Ishikawa (cell line): ENCODE results near the gene GGCX.

Experiments
- EP300 ChIP-seq: IDR thresholded peaks from 2 replicates; pipeline ENCODE4 v1.6.1; 2012; ENCODE audit warnings: borderline replicate concordance
- NFIC ChIP-seq: IDR thresholded peaks from 2 replicates; pipeline ENCODE4 v1.6.1; 2012
- TEAD4 ChIP-seq: IDR thresholded peaks from 2 replicates; pipeline ENCODE4 v1.6.1; 2012
- YY1 ChIP-seq: IDR thresholded peaks from 2 replicates; pipeline ENCODE4 v1.6.1; 2012; ENCODE audit warnings: low read depth
- TF ChIP-seq, protein P1 (sequence below): IDR thresholded peaks from 2 replicates; pipeline ENCODE4 v1.6.1; 2012; ENCODE audit warnings: low read depth, mild to moderate bottlenecking
- TF ChIP-seq, protein P2 (sequence below): IDR thresholded peaks from 2 replicates; pipeline ENCODE4 v1.6.1; 2012

DNA sequence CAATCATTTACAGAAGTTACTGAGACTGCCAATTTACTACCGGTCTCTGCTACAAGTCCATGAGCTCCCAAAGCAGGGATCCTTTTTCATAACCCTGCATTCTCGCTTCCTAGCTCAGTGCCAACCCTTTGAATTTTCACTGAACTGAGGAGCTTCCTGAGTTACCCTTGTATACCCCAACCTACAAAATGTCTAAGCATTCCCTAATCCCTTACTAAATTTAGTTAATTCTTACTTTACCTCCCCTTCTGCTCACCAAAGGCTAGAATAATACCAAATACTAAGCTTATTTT is 12.7 kb downstream of the GGCX start:
- TF ChIP-seq YY1 (no peak), TEAD4 (no peak), EP300 (no peak), NFIC (no peak)
- TF ChIP-seq, protein P1, sequence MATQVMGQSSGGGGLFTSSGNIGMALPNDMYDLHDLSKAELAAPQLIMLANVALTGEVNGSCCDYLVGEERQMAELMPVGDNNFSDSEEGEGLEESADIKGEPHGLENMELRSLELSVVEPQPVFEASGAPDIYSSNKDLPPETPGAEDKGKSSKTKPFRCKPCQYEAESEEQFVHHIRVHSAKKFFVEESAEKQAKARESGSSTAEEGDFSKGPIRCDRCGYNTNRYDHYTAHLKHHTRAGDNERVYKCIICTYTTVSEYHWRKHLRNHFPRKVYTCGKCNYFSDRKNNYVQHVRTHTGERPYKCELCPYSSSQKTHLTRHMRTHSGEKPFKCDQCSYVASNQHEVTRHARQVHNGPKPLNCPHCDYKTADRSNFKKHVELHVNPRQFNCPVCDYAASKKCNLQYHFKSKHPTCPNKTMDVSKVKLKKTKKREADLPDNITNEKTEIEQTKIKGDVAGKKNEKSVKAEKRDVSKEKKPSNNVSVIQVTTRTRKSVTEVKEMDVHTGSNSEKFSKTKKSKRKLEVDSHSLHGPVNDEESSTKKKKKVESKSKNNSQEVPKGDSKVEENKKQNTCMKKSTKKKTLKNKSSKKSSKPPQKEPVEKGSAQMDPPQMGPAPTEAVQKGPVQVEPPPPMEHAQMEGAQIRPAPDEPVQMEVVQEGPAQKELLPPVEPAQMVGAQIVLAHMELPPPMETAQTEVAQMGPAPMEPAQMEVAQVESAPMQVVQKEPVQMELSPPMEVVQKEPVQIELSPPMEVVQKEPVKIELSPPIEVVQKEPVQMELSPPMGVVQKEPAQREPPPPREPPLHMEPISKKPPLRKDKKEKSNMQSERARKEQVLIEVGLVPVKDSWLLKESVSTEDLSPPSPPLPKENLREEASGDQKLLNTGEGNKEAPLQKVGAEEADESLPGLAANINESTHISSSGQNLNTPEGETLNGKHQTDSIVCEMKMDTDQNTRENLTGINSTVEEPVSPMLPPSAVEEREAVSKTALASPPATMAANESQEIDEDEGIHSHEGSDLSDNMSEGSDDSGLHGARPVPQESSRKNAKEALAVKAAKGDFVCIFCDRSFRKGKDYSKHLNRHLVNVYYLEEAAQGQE, result no peak
- TF ChIP-seq, protein P2, sequence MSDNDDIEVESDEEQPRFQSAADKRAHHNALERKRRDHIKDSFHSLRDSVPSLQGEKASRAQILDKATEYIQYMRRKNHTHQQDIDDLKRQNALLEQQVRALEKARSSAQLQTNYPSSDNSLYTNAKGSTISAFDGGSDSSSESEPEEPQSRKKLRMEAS, result no peak
